ENCODE data around the gene SH2D1B.
A peak's percentile ranks its signal among the peaks of the same experiment; 100 is the strongest.

Gene SH2D1B

GRCh38 chr1:162398999-162399580 lies 12.8 kb downstream of the SH2D1B start:
- no peak for DNase-seq (ENCODE audit: low spot score)

GRCh38 chr1:162397943-162398560 lies 13.9 kb downstream of the SH2D1B start:
- DNase-seq (ENCODE audit: low spot score): no peak

GRCh38 chr1:162397039-162397448 lies 14.9 kb downstream of the SH2D1B start:
- DNase-seq (ENCODE audit: low spot score): peak; percentile 11

- DNase-seq (ENCODE audit: low spot score): no peak
Observed at GRCh38 chr1:162396201-162396906, 15.6 kb downstream of the SH2D1B start.

DNA sequence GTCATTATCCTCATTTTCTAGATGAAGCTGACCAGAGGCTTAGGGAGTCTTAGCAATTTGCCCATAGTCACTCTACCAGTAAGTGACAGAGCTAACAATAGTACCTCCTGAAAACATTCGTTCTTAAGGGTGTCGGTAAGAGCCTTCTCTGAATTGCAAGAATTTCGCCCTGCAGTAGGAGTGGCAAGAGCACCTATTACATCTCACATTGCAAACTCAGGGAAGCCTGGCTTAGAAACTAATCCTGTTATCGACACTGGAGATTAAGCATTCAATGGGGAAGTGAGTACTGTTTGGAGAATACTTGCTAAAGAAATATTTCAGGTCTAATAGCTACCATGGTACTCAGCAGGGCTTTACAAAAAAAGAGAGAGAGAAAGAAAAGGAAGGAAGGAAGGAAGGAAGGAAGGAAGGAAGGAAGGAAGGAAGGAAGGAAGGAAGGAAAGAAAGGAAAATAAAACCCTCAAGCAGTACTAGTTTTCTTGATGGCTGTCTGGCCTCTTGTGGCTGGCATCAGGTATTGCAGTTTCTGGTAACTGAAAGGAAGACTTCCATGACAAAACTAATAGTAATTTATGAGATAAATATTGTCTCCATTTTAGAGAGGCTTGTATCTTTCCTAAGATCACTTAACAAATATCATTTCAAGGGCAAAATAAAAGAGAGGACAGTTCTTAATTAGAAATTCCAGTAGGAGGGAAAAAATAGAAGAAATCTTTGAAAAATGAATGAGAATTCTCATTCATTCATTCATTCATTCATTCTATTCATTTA lies 20.0 kb downstream of the SH2D1B start:
- DNase-seq (ENCODE audit: low spot score): peak; percentile 68

GRCh38 chr1:162390396-162391185 lies 21.3 kb downstream of the SH2D1B start:
- no peak for DNase-seq (ENCODE audit: low spot score)

DNA sequence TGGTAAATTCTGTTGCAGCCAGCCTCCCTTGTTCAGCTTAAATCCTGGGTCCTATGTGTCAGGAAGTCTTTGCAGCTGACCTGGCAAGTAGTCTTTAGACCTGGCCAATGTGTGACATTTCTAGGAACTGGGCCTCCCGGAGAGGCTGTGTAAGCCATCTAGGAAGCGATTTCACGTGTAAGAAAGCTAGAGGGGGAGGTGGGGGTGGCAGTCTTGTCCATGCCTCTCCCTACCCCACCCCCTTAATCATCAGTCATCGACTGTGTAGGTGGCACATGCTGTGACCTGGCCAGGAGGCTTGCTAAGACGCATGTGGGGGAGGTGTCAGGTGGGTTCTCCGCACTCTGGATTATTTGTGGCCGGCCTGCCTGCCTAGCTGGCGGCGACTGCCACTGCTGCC lies 22.0 kb downstream of the SH2D1B start:
- DNase-seq (ENCODE audit: low spot score): no peak

- no peak for DNase-seq (ENCODE audit: low spot score)
Observed at GRCh38 chr1:162389021-162389818, 22.7 kb downstream of the SH2D1B start.

- DNase-seq (ENCODE audit: low spot score): no peak
Observed at GRCh38 chr1:162388615-162389014, 23.3 kb downstream of the SH2D1B start.

DNA sequence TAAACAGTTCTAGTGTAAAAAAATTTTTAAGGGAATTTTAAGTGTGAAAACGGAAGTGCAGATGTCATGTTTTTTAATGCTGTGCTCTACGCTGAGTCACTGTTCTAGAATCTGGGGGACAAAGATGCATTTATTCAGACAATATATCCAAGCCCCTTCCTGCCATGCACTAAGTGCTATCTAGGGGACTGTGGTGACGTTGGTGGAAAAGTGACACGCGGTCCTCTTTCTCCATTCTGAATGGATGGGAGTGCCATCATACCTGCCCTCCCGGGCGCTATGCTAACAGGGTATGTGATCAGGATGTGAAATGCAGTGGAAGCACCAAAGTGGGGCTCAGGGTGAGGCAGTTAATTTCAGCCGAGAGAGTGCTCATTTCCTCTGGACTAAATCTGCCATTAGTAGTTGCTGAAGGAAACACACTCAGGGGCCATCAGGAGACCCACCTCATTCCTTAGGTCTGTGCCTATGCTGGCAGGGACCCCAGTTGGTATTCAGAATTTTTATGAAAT lies 23.8 kb downstream of the SH2D1B start:
- DNase-seq (ENCODE audit: low spot score): no peak

DNA sequence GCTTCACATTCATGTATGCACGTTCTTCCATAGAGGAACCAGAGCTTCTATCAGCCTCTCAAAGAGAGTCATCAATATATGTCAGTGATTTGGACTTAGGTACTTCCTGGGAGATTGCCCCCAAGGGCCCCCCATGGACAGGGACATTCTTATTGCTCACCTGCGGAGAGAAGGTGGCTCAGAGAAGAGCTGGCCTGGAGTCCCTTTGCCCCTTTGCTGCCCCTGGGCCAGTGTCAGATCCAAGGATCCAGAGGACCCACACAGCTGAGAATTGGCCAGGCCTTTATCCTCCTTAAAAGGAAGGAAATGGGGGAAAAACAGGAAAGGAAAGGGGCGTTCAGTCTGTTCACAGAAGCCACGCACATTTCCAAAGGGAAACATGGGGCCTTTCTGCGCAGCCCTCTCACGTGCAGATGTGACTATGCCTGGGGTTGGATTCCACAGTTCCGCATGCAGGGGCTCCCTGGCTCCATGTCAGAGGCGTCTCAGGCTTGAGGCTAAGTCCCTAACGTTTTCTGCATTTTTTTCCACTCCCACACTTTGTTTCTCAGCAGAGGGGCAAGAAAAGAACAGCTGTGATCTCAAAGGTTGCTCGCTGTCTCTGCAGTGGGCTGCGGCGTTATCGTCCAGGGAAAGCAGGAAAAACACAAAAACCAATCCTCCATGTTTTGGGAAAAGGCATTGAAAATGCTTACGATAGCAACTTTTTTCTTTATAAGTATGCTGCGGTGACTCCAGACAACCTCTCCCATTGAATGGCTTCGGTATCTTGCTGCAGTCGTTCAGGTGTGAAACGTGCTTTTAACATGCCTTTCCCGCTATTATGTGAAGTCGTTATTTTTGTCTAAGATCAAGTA lies 24.5 kb downstream of the SH2D1B start:
- no peak for DNase-seq (ENCODE audit: low spot score)

DNA sequence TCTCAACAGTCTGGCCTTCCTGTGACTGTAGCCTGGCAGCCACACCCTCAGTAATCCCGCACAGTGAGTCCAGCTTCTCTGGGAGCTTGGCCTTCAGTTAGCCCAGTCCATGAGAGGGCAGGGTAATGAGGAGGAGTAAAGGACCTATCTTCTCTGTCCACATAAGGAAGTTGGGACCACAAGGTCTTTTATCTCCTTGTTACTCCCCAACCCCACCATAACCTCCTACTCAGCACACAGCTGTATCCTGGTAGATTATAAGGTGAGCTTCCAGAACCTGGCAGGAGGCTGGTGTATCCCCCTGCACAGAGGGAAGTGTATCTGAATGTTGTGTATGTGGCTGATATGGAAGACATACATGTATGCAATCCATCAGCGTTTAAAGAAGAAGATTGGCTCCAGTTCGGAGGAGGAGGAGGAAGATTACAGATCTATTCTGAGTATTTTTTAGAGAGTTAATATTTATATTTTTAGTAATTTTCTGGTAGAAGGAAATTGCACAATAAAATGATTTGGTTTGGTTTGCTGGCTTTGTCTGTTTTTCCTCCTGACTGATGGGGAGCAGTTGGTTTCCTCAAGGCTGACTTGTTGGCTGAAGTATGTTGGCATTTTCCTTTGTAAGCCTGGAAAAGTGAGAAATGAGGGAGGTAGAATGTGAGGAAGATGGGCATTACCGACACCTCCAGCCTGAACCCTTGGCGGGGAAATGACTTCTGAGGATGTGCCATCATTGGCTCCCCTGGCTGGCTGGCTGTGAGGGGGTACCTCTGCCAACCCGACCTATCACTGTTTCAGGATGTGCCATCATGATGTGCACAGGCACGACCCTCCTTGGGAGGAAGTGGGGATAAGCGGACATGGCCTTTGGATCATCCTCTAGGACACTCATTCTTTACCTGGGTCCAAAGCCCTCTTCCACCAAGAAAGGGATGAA lies 25.4 kb downstream of the SH2D1B start:
- no peak for DNase-seq (ENCODE audit: low spot score)

GRCh38 chr1:162385702-162386101 lies 26.2 kb downstream of the SH2D1B start:
- no peak for DNase-seq (ENCODE audit: low spot score)

GRCh38 chr1:162385280-162385623 lies 26.7 kb downstream of the SH2D1B start:
- DNase-seq (ENCODE audit: low spot score): no peak

GRCh38 chr1:162384601-162385279 lies 27.2 kb downstream of the SH2D1B start:
- no peak for DNase-seq (ENCODE audit: low spot score)

GRCh38 chr1:162384116-162384515 lies 27.8 kb downstream of the SH2D1B start:
- no peak for DNase-seq (ENCODE audit: low spot score)

GRCh38 chr1:162383516-162383915 lies 28.4 kb downstream of the SH2D1B start:
- DNase-seq (ENCODE audit: low spot score): no peak

DNA sequence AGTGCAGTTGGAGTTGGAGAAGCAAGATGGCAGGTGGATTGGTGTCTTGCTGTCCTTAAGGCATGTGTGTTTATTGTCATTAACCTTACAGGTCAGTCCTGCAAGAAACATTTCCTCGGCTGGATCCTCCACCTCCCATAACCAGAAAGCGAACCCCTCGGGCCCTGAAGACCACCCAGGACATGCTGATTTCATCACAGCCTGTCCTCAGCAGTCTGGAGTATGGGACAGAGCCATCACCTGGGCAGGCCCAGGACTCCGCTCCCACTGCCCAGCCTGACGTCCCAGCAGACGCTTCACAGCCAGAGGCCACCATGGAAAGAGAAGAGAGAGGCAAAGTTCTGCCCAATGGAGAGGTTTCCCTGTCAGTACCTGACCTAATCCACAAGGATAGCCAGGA lies 28.8 kb downstream of the SH2D1B start:
- no peak for DNase-seq (ENCODE audit: low spot score)
